Neural cell (in vitro differentiated cells): ENCODE results near the gene RBM6. TPM values are rescaled to one million over a fixed set of nuclear protein-coding genes. Genes with fewer than 3 reads are reported as not detected.
"Not testable (repeated sequence)": the region's sequence is repeated elsewhere in the genome, so short reads cannot be mapped to it uniquely, and the experiment has no call there.

ENCODE experiments used
- H2AFZ ChIP-seq: fragments of 200-600, 300-800 bp; sonication (generic), shearing (Covaris generic); 2 replicates; pipeline ENCODE4 v1.6.0; 2014; ENCODE audit warnings: low read depth, mild to moderate bottlenecking, antibody characterized with exemption, low read length, moderate library complexity
- H3F3A ChIP-seq: fragments of 200-600 bp; shearing (Covaris generic); 2 replicates; pipeline ENCODE4 v1.6.1; 2016; ENCODE audit warnings: mild to moderate bottlenecking, moderate library complexity, mixed read lengths, antibody characterized with exemption, low read length; ENCODE audit not compliant: insufficient read depth, poor library complexity, severe bottlenecking
- H3K27ac ChIP-seq: fragments of 200-600, 300-800 bp; sonication (generic), shearing (Covaris generic); 2 replicates; pipeline ENCODE4 v1.5.1; 2014; ENCODE audit warnings: mild to moderate bottlenecking, low read length, moderate library complexity
- H3K27me3 ChIP-seq: fragments of 300-800, 200-600 bp; sonication (generic), shearing (Covaris generic); 2 replicates; pipeline ENCODE4 v1.6.0; 2014; ENCODE audit warnings: mild to moderate bottlenecking, low read depth, low read length, moderate library complexity; ENCODE audit not compliant: insufficient read depth
- H3K36me3 ChIP-seq: fragments of 300-800, 200-600 bp; sonication (generic), shearing (Covaris generic); 2 replicates; pipeline ENCODE4 v1.5.1; 2014; ENCODE audit warnings: mild to moderate bottlenecking, antibody characterized with exemption, low read length, moderate library complexity; ENCODE audit not compliant: insufficient read depth
- H3K4me2 ChIP-seq: fragments of 300-800, 200-600 bp; sonication (generic), shearing (Covaris generic); 2 replicates; pipeline ENCODE4 v1.6.0; 2014; ENCODE audit warnings: mild to moderate bottlenecking, low read length
- H3K4me3 ChIP-seq: fragments of 300-800, 200-600 bp; sonication (generic), shearing (Covaris generic); 2 replicates; pipeline ENCODE4 v1.5.1; 2014; ENCODE audit warnings: mild to moderate bottlenecking, low read length, moderate library complexity
- H3K79me2 ChIP-seq: fragments of 200-600 bp; shearing (Covaris generic); replicated peaks from 2 replicates; pipeline ENCODE4 v1.6.0; 2014; ENCODE audit warnings: mild to moderate bottlenecking, low read length, moderate library complexity; ENCODE audit not compliant: insufficient read depth
- H3K9ac ChIP-seq: fragments of 300-800, 200-600 bp; sonication (generic), shearing (Covaris generic); 2 replicates; pipeline ENCODE4 v1.6.1; 2016; ENCODE audit warnings: mild to moderate bottlenecking, low read length, mixed read lengths
- H3K9me2 ChIP-seq: fragments of 200-600 bp; shearing (Covaris generic); 2 replicates; pipeline ENCODE4 v1.6.1; 2016; ENCODE audit warnings: mild to moderate bottlenecking, low read length, mixed read lengths; ENCODE audit not compliant: insufficient read depth
- H3K9me3 ChIP-seq: fragments of 200-600, 300-800 bp; sonication (generic), shearing (Covaris generic); 2 replicates; pipeline ENCODE4 v1.6.1; 2016; ENCODE audit warnings: mild to moderate bottlenecking, mixed run types, low read length, moderate library complexity, mixed read lengths
- H4K20me1 ChIP-seq: fragments of 200-600 bp; shearing (Covaris generic); 2 replicates; pipeline ENCODE4 v1.6.1; 2016; ENCODE audit warnings: mild to moderate bottlenecking, mixed run types; ENCODE audit not compliant: insufficient read depth
- CTCF ChIP-seq: fragments of 450-650 bp; IDR thresholded peaks from 2 replicates; pipeline ENCODE4 v1.5.1; 2014; ENCODE audit warnings: antibody characterized with exemption, mild to moderate bottlenecking, moderate library complexity; ENCODE audit not compliant: poor library complexity, severe bottlenecking
- EP300 ChIP-seq: fragments of 450-650 bp; conservative IDR thresholded peaks from 2 replicates; pipeline ENCODE4 v1.6.1; 2014; ENCODE audit warnings: antibody characterized with exemption, mild to moderate bottlenecking, moderate library complexity; ENCODE audit not compliant: poor library complexity, severe bottlenecking
- EZH2 ChIP-seq: fragments of 200-600, 300-800 bp; shearing (Covaris generic), sonication (generic); IDR thresholded peaks from 2 replicates; pipeline ENCODE4 v1.6.1; 2014; ENCODE audit warnings: antibody characterized with exemption, low read length, borderline replicate concordance, mild to moderate bottlenecking; ENCODE audit not compliant: insufficient read depth, poor library complexity, severe bottlenecking
- MXI1 ChIP-seq: fragments of 450-650 bp; conservative IDR thresholded peaks from 2 replicates; pipeline ENCODE4 v1.6.1; 2014; ENCODE audit warnings: antibody characterized with exemption, mild to moderate bottlenecking; ENCODE audit not compliant: poor library complexity, severe bottlenecking
- POLR2AphosphoS5 ChIP-seq: IDR thresholded peaks from 2 replicates; pipeline ENCODE4 v1.6.1; 2012
- RAD21 ChIP-seq: fragments of 450-650 bp; conservative IDR thresholded peaks from 2 replicates; pipeline ENCODE4 v1.6.1; 2014; ENCODE audit warnings: antibody characterized with exemption, mild to moderate bottlenecking, moderate library complexity
- REST ChIP-seq: IDR thresholded peaks from 2 replicates; pipeline ENCODE4 v1.6.1; 2012; ENCODE audit warnings: borderline replicate concordance
- SMC3 ChIP-seq: fragments of 450-650 bp; conservative IDR thresholded peaks from 2 replicates; pipeline ENCODE4 v1.6.1; 2014; ENCODE audit warnings: antibody characterized with exemption, mild to moderate bottlenecking, moderate library complexity; ENCODE audit not compliant: poor library complexity
- TAF1 ChIP-seq: IDR thresholded peaks from 2 replicates; pipeline ENCODE4 v1.6.1; 2012; ENCODE audit warnings: low read depth
- polyA plus RNA-seq: library from polyadenylated mRNA; depleted of rRNA; stranded (reverse); fragments of >200 nt; gene quantifications from 2 replicates; pipeline ENCODE4 v1.2.3, GENCODE V29; 2014

RBM6 gene
- polyA plus RNA-seq, 1 donor from 2014 or later, result 177 TPM

DNA sequence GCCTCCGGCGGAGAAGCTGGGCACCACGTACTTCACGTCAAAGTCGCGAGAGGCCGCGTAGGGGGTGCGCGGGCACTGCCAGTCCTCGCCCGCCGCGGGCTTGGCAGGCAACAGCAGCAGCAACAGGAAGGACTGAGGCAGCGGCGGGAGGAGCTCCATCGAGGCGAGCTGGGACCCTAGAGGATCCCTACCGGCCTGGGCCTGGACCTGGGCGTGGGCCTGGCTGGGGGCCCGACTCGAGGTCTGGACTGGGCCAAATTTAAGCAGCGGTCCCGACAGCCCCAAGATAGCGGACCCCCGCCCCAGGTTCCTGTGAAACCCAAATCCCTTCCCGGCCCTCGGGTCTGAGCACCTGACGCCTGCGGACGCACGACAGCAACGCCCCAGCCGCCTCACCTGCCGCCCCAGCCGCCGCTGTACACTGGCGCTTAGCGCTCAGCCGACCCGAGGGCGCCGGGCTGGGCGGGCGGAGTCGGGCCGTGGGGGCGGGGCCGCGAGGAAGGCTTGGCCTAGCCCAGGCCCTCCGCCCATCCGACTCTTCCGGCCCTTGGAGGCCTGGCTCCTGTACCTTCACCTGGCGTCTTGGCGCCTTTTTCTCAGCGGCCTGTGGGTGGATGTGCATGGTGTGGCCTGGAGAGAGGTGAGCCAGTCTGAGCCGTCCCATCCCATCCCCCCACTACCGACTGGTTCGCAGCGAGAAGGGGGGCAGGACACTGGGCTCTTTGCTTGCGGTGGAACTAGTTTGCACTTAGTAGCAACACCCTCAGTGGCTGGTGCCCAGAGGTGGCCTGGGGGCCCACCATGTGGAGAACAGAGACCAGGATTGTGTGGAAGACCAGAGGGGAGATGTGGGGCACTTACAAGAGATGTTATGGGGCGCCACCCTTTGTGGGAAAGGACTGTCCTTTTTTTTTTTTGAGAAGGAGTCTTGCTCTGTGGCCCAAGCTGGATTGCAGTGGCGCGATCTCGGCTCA is 36.2 kb upstream of the RBM6 start, which contains the start of gene MST1R:
Gene MST1R, minus strand, starts transcription at position 423 of the 974 bp plus-strand sequence. Its CDS starts 264 bp downstream, at position 159.
- no peaks in the 10 kb centered on the region for H3K79me2 ChIP-seq
- no peaks in the 10 kb centered on the region for H3K36me3 ChIP-seq
- no peaks in the 10 kb centered on the region for H3K27me3 ChIP-seq
- H3K4me3 ChIP-seq, result no peak within 1 kb of the TSS
- no peak within 1 kb of the TSS for H3K4me2 ChIP-seq
- no peaks in the 10 kb centered on the region for H3F3A ChIP-seq
- no peaks in the 10 kb centered on the region for H4K20me1 ChIP-seq
- H3K9ac ChIP-seq, result no peak within 1 kb of the TSS
- H2AFZ ChIP-seq, result no peak within 1 kb of the TSS
- no peaks in the 10 kb centered on the region for H3K9me2 ChIP-seq
- no peaks in the 10 kb centered on the region for H3K9me3 ChIP-seq
- TF ChIP-seq TAF1 (no peak), RAD21 (no peak), POLR2AphosphoS5 (no peak), EP300 (no peak), SMC3 (no peak), CTCF (no peak), MXI1 (no peak), EZH2 (no peak), REST (no peak)
- no peak within 1 kb of the TSS for H3K27ac ChIP-seq

- not testable (repeated sequence) for H3K27me3 ChIP-seq, H3F3A ChIP-seq, H3K9ac ChIP-seq, H3K27ac ChIP-seq, H3K36me3 ChIP-seq, H3K79me2 ChIP-seq, H3K4me2 ChIP-seq, H2AFZ ChIP-seq, H4K20me1 ChIP-seq, H3K4me3 ChIP-seq, H3K9me2 ChIP-seq, H3K9me3 ChIP-seq
Measured at GRCh38 chr3:49904448-49904847, 35.5 kb upstream of the RBM6 start.
